ENCODE measurements around the gene OSBPL10.

Gene OSBPL10

GRCh38 chr3:31974471-31974870 is 6.6 kb downstream of the OSBPL10 start:
- Mint-ChIP-seq H3K9me3 (no peaks in the 10 kb centered on the region), H3K4me1 (peaks cover 12% of the 10 kb centered on the region), H3K27me3 (peaks cover 15% of the 10 kb centered on the region), H3K27ac (no peak overlapping the region), H3K4me3 (no peak overlapping the region), H3K36me3 (no peaks in the 10 kb centered on the region)

GRCh38 chr3:31973837-31974236 is 7.2 kb downstream of the OSBPL10 start:
- Mint-ChIP-seq H3K27me3 (peaks cover 11% of the 10 kb centered on the region), H3K27ac (no peak overlapping the region), H3K36me3 (no peaks in the 10 kb centered on the region), H3K4me3 (no peak overlapping the region), H3K4me1 (peaks cover 6% of the 10 kb centered on the region), H3K9me3 (no peaks in the 10 kb centered on the region)

GRCh38 chr3:31973081-31973480 is 8.0 kb downstream of the OSBPL10 start:
- H3K36me3 Mint-ChIP-seq: no peaks in the 10 kb centered on the region
- H3K27ac Mint-ChIP-seq: no peak overlapping the region
- H3K4me3 Mint-ChIP-seq: no peak overlapping the region
- H3K9me3 Mint-ChIP-seq: no peaks in the 10 kb centered on the region
- H3K4me1 Mint-ChIP-seq: no peaks in the 10 kb centered on the region
- H3K27me3 Mint-ChIP-seq: peaks cover 7% of the 10 kb centered on the region

- H3K4me1 Mint-ChIP-seq: no peaks in the 10 kb centered on the region
- H3K9me3 Mint-ChIP-seq: no peaks in the 10 kb centered on the region
- no peaks in the 10 kb centered on the region for H3K36me3 Mint-ChIP-seq
- no peak overlapping the region for H3K4me3 Mint-ChIP-seq
- no peak overlapping the region for H3K27ac Mint-ChIP-seq
- H3K27me3 Mint-ChIP-seq: peaks cover 4% of the 10 kb centered on the region
These were observed 9.5 kb downstream of the OSBPL10 start for GRCh38 chr3:31971607-31972006.

- Mint-ChIP-seq H3K4me3 (no peak overlapping the region), H3K4me1 (no peaks in the 10 kb centered on the region)
These were observed 12.1 kb downstream of the OSBPL10 start for GRCh38 chr3:31968927-31969418.

GRCh38 chr3:31968369-31968926 is 12.6 kb downstream of the OSBPL10 start:
- Mint-ChIP-seq H3K27ac (no peak overlapping the region), H3K4me1 (peaks cover 3% of the 10 kb centered on the region), H3K9me3 (no peaks in the 10 kb centered on the region), H3K4me3 (no peak overlapping the region), H3K27me3 (no peaks in the 10 kb centered on the region), H3K36me3 (no peaks in the 10 kb centered on the region)

More at GRCh38 chr3:31968927-31969418, 12.1 kb downstream of the OSBPL10 start:
- Mint-ChIP-seq H3K9me3 (no peaks in the 10 kb centered on the region), H3K27ac (no peak overlapping the region), H3K36me3 (no peaks in the 10 kb centered on the region), H3K27me3 (no peaks in the 10 kb centered on the region)

GRCh38 chr3:31967592-31967991 is 13.5 kb downstream of the OSBPL10 start:
- Mint-ChIP-seq H3K4me1 (peaks cover 9% of the 10 kb centered on the region), H3K27ac (no peak overlapping the region), H3K4me3 (no peak overlapping the region), H3K9me3 (no peaks in the 10 kb centered on the region), H3K27me3 (no peaks in the 10 kb centered on the region), H3K36me3 (no peaks in the 10 kb centered on the region)

GRCh38 chr3:31966978-31967591 is 14.0 kb downstream of the OSBPL10 start:
- Mint-ChIP-seq H3K27me3 (no peaks in the 10 kb centered on the region), H3K4me3 (no peak overlapping the region), H3K9me3 (no peaks in the 10 kb centered on the region), H3K4me1 (peaks cover 9% of the 10 kb centered on the region), H3K27ac (no peak overlapping the region), H3K36me3 (no peaks in the 10 kb centered on the region)

- Mint-ChIP-seq H3K4me3 (no peak overlapping the region), H3K27ac (no peak overlapping the region), H3K27me3 (no peaks in the 10 kb centered on the region), H3K9me3 (no peaks in the 10 kb centered on the region), H3K4me1 (peaks cover 14% of the 10 kb centered on the region), H3K36me3 (no peaks in the 10 kb centered on the region)
These were observed 18.3 kb downstream of the OSBPL10 start for GRCh38 chr3:31962801-31963205.

- no peaks in the 10 kb centered on the region for H3K36me3 Mint-ChIP-seq
- no peak overlapping the region for H3K4me3 Mint-ChIP-seq
- no peaks in the 10 kb centered on the region for H3K27me3 Mint-ChIP-seq
- H3K9me3 Mint-ChIP-seq: no peaks in the 10 kb centered on the region
- H3K27ac Mint-ChIP-seq: no peak overlapping the region
- peaks cover 14% of the 10 kb centered on the region for H3K4me1 Mint-ChIP-seq
These were observed 20.1 kb downstream of the OSBPL10 start for GRCh38 chr3:31960793-31961431.

- H3K27ac Mint-ChIP-seq: no peak overlapping the region
- H3K36me3 Mint-ChIP-seq: peaks cover 1% of the 10 kb centered on the region
- no peaks in the 10 kb centered on the region for H3K9me3 Mint-ChIP-seq
- no peaks in the 10 kb centered on the region for H3K27me3 Mint-ChIP-seq
- H3K4me1 Mint-ChIP-seq: peaks cover 14% of the 10 kb centered on the region
- H3K4me3 Mint-ChIP-seq: no peak overlapping the region
These were observed 20.9 kb downstream of the OSBPL10 start for GRCh38 chr3:31959951-31960792.

GRCh38 chr3:31959251-31959650 is 21.8 kb downstream of the OSBPL10 start:
- H3K27ac Mint-ChIP-seq: no peak overlapping the region
- H3K27me3 Mint-ChIP-seq: no peaks in the 10 kb centered on the region
- H3K36me3 Mint-ChIP-seq: peaks cover 1% of the 10 kb centered on the region

GRCh38 chr3:31958701-31959152 is 22.3 kb downstream of the OSBPL10 start:
- Mint-ChIP-seq H3K9me3 (peaks cover 6% of the 10 kb centered on the region), H3K27ac (no peak overlapping the region), H3K4me1 (peaks cover 12% of the 10 kb centered on the region), H3K4me3 (no peak overlapping the region), H3K27me3 (no peaks in the 10 kb centered on the region), H3K36me3 (peaks cover 1% of the 10 kb centered on the region)

More at GRCh38 chr3:31959251-31959650, 21.8 kb downstream of the OSBPL10 start:
- Mint-ChIP-seq H3K4me1 (peaks cover 14% of the 10 kb centered on the region), H3K9me3 (peaks cover 6% of the 10 kb centered on the region), H3K4me3 (no peak overlapping the region)

GRCh38 chr3:31957106-31957505 is 24.0 kb downstream of the OSBPL10 start:
- H3K36me3 Mint-ChIP-seq: peaks cover 1% of the 10 kb centered on the region

GRCh38 chr3:31955581-31955980 is 25.5 kb downstream of the OSBPL10 start:
- Mint-ChIP-seq H3K9me3 (peaks cover 6% of the 10 kb centered on the region), H3K27me3 (no peaks in the 10 kb centered on the region), H3K4me3 (no peak overlapping the region), H3K4me1 (peaks cover 6% of the 10 kb centered on the region), H3K27ac (no peak overlapping the region), H3K36me3 (peaks cover 1% of the 10 kb centered on the region)

More at GRCh38 chr3:31957106-31957505, 24.0 kb downstream of the OSBPL10 start:
- Mint-ChIP-seq H3K4me1 (peaks cover 7% of the 10 kb centered on the region), H3K27ac (no peak overlapping the region), H3K27me3 (no peaks in the 10 kb centered on the region), H3K9me3 (peaks cover 6% of the 10 kb centered on the region), H3K4me3 (no peak overlapping the region)
